Measurements from ENCODE around the gene ANKS1B. TPM values are rescaled to one million over a fixed set of nuclear protein-coding genes. Genes with fewer than 3 reads are reported as not detected.

The ANKS1B gene
- total and polyA plus RNA-seq, 3 experiments from 2014 or later = 0.39 to 0.60 TPM; not detected in 1

- no peaks in the 10 kb centered on the region for H3K9me3 ChIP-seq (ENCODE audit: low read length)
- H3K36me3 ChIP-seq (ENCODE audit: insufficient read depth, low read length) = no peaks in the 10 kb centered on the region
- H3K27ac ChIP-seq (ENCODE audit: low read depth, low read length) = no peak overlapping the region
- Mint-ChIP-seq H3K27ac (no peak overlapping the region), H3K4me1 (no peaks in the 10 kb centered on the region), H3K27me3 (peaks cover 0 to 6% of the 10 kb centered on the region in 2 donors), H3K36me3 (no peaks in the 10 kb centered on the region), H3K4me3 (no peak overlapping the region), H3K9me3 (peaks cover 0 to 3% (median 0%) of the 10 kb centered on the region in 5 donors)
- H3K4me1 ChIP-seq (ENCODE audit: insufficient read depth, low read length) = no peaks in the 10 kb centered on the region
- CTCF ChIA-PET = no interaction called here
- H3K27me3 ChIP-seq (ENCODE audit: insufficient read depth, low read length, poor library complexity, severe bottlenecking) = no peaks in the 10 kb centered on the region
- H3K4me3 ChIP-seq (ENCODE audit: low read length) = no peak overlapping the region
- no peak for DNase-seq
- POLR2A ChIA-PET = no interaction called here
Measured at GRCh38 chr12:99067171-99067785, 917.5 kb downstream of the ANKS1B start.

GRCh38 chr12:99066726-99067125 is 918.0 kb downstream of the ANKS1B start:
- CTCF ChIA-PET = no interaction called here
- H3K27ac ChIP-seq (ENCODE audit: low read depth, low read length) = no peak overlapping the region
- H3K27ac Mint-ChIP-seq = no peak overlapping the region
- no peak for DNase-seq
- no peak overlapping the region for H3K4me3 ChIP-seq (ENCODE audit: low read length)
- H3K27me3 ChIP-seq (ENCODE audit: insufficient read depth, low read length, poor library complexity, severe bottlenecking) = no peaks in the 10 kb centered on the region
- peaks cover 0 to 6% of the 10 kb centered on the region in 2 donors for H3K27me3 Mint-ChIP-seq
- no peaks in the 10 kb centered on the region for H3K36me3 Mint-ChIP-seq
- no peaks in the 10 kb centered on the region for H3K9me3 ChIP-seq (ENCODE audit: low read length)
- no peaks in the 10 kb centered on the region for H3K4me1 ChIP-seq (ENCODE audit: insufficient read depth, low read length)
- no peak overlapping the region for H3K4me3 Mint-ChIP-seq
- H3K9me3 Mint-ChIP-seq = peaks cover 0 to 3% (median 0%) of the 10 kb centered on the region in 5 donors
- H3K36me3 ChIP-seq (ENCODE audit: insufficient read depth, low read length) = no peaks in the 10 kb centered on the region
- POLR2A ChIA-PET = no interaction called here
- H3K4me1 Mint-ChIP-seq = no peaks in the 10 kb centered on the region

- Histone ChIP-seq H3K4me1 (ENCODE audit: insufficient read depth, low read length) (no peaks in the 10 kb centered on the region), H3K9me3 (ENCODE audit: low read length) (no peaks in the 10 kb centered on the region), H3K4me3 (ENCODE audit: low read length) (no peak overlapping the region), H3K27me3 (ENCODE audit: insufficient read depth, low read length, poor library complexity, severe bottlenecking) (no peaks in the 10 kb centered on the region), H3K27ac (ENCODE audit: low read depth, low read length) (no peak overlapping the region), H3K36me3 (ENCODE audit: insufficient read depth, low read length) (no peaks in the 10 kb centered on the region)
- no peak for DNase-seq
- Mint-ChIP-seq H3K36me3 (no peaks in the 10 kb centered on the region), H3K4me1 (no peaks in the 10 kb centered on the region), H3K27me3 (peaks cover 0 to 6% of the 10 kb centered on the region in 2 donors), H3K4me3 (no peak overlapping the region), H3K9me3 (peaks cover 0 to 3% (median 0%) of the 10 kb centered on the region in 5 donors), H3K27ac (no peak overlapping the region)
- CTCF ChIA-PET = no interaction called here
- POLR2A ChIA-PET = no interaction called here
Measured at GRCh38 chr12:99063182-99063581, 921.6 kb downstream of the ANKS1B start.

GRCh38 chr12:99059824-99060511 is 924.8 kb downstream of the ANKS1B start:
- Histone ChIP-seq H3K4me3 (ENCODE audit: low read length) (no peak overlapping the region), H3K4me1 (ENCODE audit: insufficient read depth, low read length) (no peaks in the 10 kb centered on the region), H3K36me3 (ENCODE audit: insufficient read depth, low read length) (no peaks in the 10 kb centered on the region), H3K27me3 (ENCODE audit: insufficient read depth, low read length, poor library complexity, severe bottlenecking) (no peaks in the 10 kb centered on the region), H3K27ac (ENCODE audit: low read depth, low read length) (no peak overlapping the region), H3K9me3 (ENCODE audit: low read length) (no peaks in the 10 kb centered on the region)
- Mint-ChIP-seq H3K9me3 (peaks cover 0 to 3% (median 0%) of the 10 kb centered on the region in 5 donors), H3K4me3 (no peak overlapping the region), H3K27ac (no peak overlapping the region), H3K4me1 (no peaks in the 10 kb centered on the region), H3K36me3 (no peaks in the 10 kb centered on the region), H3K27me3 (peaks cover 0 to 2% of the 10 kb centered on the region in 2 donors)
- no peak for DNase-seq
- POLR2A ChIA-PET = no interaction called here
- CTCF ChIA-PET = no interaction called here

GRCh38 chr12:99057670-99058069 is 927.1 kb downstream of the ANKS1B start:
- Mint-ChIP-seq H3K4me1 (no peaks in the 10 kb centered on the region), H3K27ac (no peak overlapping the region), H3K4me3 (no peak overlapping the region), H3K27me3 (no peaks in the 10 kb centered on the region), H3K36me3 (no peaks in the 10 kb centered on the region), H3K9me3 (peaks cover 0 to 3% (median 0%) of the 10 kb centered on the region in 5 donors)
- POLR2A ChIA-PET = no interaction called here
- Histone ChIP-seq H3K36me3 (ENCODE audit: insufficient read depth, low read length) (no peaks in the 10 kb centered on the region), H3K4me1 (ENCODE audit: insufficient read depth, low read length) (no peaks in the 10 kb centered on the region), H3K9me3 (ENCODE audit: low read length) (no peaks in the 10 kb centered on the region), H3K4me3 (ENCODE audit: low read length) (no peak overlapping the region), H3K27me3 (ENCODE audit: insufficient read depth, low read length, poor library complexity, severe bottlenecking) (no peaks in the 10 kb centered on the region), H3K27ac (ENCODE audit: low read depth, low read length) (no peak overlapping the region)
- CTCF ChIA-PET = no interaction called here
- no peak for DNase-seq

- Mint-ChIP-seq H3K4me1 (no peaks in the 10 kb centered on the region), H3K4me3 (no peak overlapping the region), H3K36me3 (no peaks in the 10 kb centered on the region), H3K27ac (no peak overlapping the region), H3K27me3 (no peaks in the 10 kb centered on the region), H3K9me3 (no peaks in the 10 kb centered on the region)
- DNase-seq = no peak
- no peaks in the 10 kb centered on the region for H3K27me3 ChIP-seq (ENCODE audit: insufficient read depth, low read length, poor library complexity, severe bottlenecking)
- no peaks in the 10 kb centered on the region for H3K4me1 ChIP-seq (ENCODE audit: insufficient read depth, low read length)
- ChIA-PET CTCF (no interaction called here), POLR2A (no interaction called here)
- no peaks in the 10 kb centered on the region for H3K36me3 ChIP-seq (ENCODE audit: insufficient read depth, low read length)
- no peak overlapping the region for H3K27ac ChIP-seq (ENCODE audit: low read depth, low read length)
- no peaks in the 10 kb centered on the region for H3K9me3 ChIP-seq (ENCODE audit: low read length)
- H3K4me3 ChIP-seq (ENCODE audit: low read length) = no peak overlapping the region
Measured at GRCh38 chr12:99056186-99056585, 928.5 kb downstream of the ANKS1B start.

GRCh38 chr12:99055299-99055698 is 929.4 kb downstream of the ANKS1B start:
- ChIA-PET CTCF (interaction anchor here (1.1 kb wide), 1 partner anchor 11 kb away, joined by 5 read pairs; no protein-coding TSS in a partner anchor), POLR2A (no interaction called here)
- no peaks in the 10 kb centered on the region for H3K4me1 Mint-ChIP-seq
- H3K4me3 ChIP-seq (ENCODE audit: low read length) = no peak overlapping the region
- H3K27ac Mint-ChIP-seq = peak overlapping the region in 1 of 8 donors; percentile 47
- no peaks in the 10 kb centered on the region for H3K36me3 Mint-ChIP-seq
- H3K9me3 ChIP-seq (ENCODE audit: low read length) = no peaks in the 10 kb centered on the region
- H3K9me3 Mint-ChIP-seq = no peaks in the 10 kb centered on the region
- H3K4me1 ChIP-seq (ENCODE audit: insufficient read depth, low read length) = no peaks in the 10 kb centered on the region
- H3K27me3 ChIP-seq (ENCODE audit: insufficient read depth, low read length, poor library complexity, severe bottlenecking) = no peaks in the 10 kb centered on the region
- no peak overlapping the region for H3K27ac ChIP-seq (ENCODE audit: low read depth, low read length)
- H3K27me3 Mint-ChIP-seq = no peaks in the 10 kb centered on the region
- H3K4me3 Mint-ChIP-seq = no peak overlapping the region
- no peaks in the 10 kb centered on the region for H3K36me3 ChIP-seq (ENCODE audit: insufficient read depth, low read length)
- no peak for DNase-seq

- Mint-ChIP-seq H3K27ac (no peak overlapping the region), H3K9me3 (no peaks in the 10 kb centered on the region), H3K27me3 (no peaks in the 10 kb centered on the region), H3K4me3 (no peak overlapping the region), H3K4me1 (no peaks in the 10 kb centered on the region), H3K36me3 (no peaks in the 10 kb centered on the region)
- H3K27ac ChIP-seq (ENCODE audit: low read depth, low read length) = no peak overlapping the region
- H3K27me3 ChIP-seq (ENCODE audit: insufficient read depth, low read length, poor library complexity, severe bottlenecking) = no peaks in the 10 kb centered on the region
- H3K9me3 ChIP-seq (ENCODE audit: low read length) = no peaks in the 10 kb centered on the region
- no peaks in the 10 kb centered on the region for H3K36me3 ChIP-seq (ENCODE audit: insufficient read depth, low read length)
- POLR2A ChIA-PET = no interaction called here
- H3K4me3 ChIP-seq (ENCODE audit: low read length) = no peak overlapping the region
- no peak for DNase-seq
- CTCF ChIA-PET = interaction anchor here (1.1 kb wide), 1 partner anchor 10 kb away, joined by 5 read pairs; no protein-coding TSS in a partner anchor
- no peaks in the 10 kb centered on the region for H3K4me1 ChIP-seq (ENCODE audit: insufficient read depth, low read length)
Measured at GRCh38 chr12:99054601-99055128, 930.1 kb downstream of the ANKS1B start.
